ENCODE measurements around the gene CDK5R2.

The CDK5R2 gene

DNA sequence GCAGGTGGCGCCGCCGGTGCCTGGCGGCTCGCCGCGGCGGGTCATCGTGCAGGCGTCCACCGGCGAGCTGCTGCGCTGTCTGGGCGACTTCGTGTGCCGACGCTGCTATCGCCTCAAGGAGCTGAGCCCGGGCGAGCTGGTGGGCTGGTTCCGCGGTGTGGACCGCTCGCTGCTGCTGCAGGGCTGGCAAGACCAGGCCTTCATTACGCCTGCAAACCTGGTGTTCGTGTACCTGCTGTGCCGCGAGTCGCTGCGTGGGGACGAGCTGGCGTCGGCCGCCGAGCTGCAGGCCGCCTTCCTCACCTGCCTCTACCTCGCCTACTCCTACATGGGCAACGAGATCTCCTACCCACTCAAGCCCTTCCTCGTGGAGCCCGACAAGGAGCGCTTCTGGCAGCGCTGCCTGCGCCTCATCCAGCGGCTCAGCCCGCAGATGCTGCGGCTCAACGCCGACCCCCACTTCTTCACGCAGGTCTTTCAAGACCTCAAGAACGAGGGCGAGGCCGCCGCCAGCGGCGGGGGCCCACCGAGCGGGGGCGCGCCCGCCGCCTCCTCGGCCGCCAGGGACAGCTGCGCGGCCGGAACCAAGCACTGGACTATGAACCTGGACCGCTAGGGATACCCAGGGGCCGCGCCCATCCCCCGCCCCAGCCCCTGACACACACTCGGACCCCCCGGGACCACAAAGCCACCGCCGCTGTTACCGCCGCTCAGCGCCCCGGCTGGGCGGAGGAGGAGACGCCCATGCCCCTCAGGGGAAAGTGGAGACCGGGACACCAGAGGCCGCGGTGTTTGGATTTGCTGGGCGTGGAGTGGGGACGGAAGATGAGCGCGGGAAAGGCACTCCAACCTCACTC is 1.1 kb downstream of the CDK5R2 start:
- Mint-ChIP-seq H3K27ac (no peak overlapping the region), H3K9me3 (no peaks in the 10 kb centered on the region), H3K36me3 (ENCODE audit: low read depth) (no peaks in the 10 kb centered on the region), H3K4me3 (peak overlapping the region; percentile 76 to 85 (median 80)), H3K4me1 (peaks cover 33% of the 10 kb centered on the region), H3K27me3 (ENCODE audit: low read depth) (peaks cover 93% of the 10 kb centered on the region)
- TF ChIP-seq, protein P1, sequence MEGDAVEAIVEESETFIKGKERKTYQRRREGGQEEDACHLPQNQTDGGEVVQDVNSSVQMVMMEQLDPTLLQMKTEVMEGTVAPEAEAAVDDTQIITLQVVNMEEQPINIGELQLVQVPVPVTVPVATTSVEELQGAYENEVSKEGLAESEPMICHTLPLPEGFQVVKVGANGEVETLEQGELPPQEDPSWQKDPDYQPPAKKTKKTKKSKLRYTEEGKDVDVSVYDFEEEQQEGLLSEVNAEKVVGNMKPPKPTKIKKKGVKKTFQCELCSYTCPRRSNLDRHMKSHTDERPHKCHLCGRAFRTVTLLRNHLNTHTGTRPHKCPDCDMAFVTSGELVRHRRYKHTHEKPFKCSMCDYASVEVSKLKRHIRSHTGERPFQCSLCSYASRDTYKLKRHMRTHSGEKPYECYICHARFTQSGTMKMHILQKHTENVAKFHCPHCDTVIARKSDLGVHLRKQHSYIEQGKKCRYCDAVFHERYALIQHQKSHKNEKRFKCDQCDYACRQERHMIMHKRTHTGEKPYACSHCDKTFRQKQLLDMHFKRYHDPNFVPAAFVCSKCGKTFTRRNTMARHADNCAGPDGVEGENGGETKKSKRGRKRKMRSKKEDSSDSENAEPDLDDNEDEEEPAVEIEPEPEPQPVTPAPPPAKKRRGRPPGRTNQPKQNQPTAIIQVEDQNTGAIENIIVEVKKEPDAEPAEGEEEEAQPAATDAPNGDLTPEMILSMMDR (IDR thresholded peaks at IDR 0.05; ENCODE audit: unreplicated experiment in 3 of 3), result no peak

DNA sequence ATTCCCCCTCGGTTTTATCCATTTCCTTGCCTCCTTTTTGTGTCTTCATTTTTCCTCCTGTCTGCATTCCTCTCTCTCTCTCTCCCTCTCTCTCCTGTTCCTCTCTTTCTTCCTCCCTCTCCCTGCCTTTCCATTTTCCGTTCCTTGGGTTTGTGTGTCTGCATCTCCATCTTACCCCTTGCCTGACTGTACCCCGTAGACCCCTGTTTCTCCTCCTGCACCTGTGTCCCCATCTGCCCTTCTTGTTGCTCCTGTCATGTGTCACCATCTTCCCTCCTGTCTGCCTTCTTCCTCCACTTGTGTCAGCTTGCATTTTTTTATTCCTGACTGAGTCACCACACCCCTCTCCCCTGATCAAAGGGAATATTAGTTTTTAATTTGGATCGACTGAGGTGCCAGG is 1.8 kb downstream of the CDK5R2 start:
- H3K9me3 Mint-ChIP-seq, result no peaks in the 10 kb centered on the region
- H3K27ac Mint-ChIP-seq, result no peak overlapping the region
- H3K36me3 Mint-ChIP-seq (ENCODE audit: low read depth), result no peaks in the 10 kb centered on the region
- H3K4me1 Mint-ChIP-seq, result peaks cover 33% of the 10 kb centered on the region
- TF ChIP-seq, protein P1 (IDR thresholded peaks at IDR 0.05; ENCODE audit: unreplicated experiment in 3 of 3), result no peak
- peak overlapping the region; percentile 75 to 85 (median 76) for H3K4me3 Mint-ChIP-seq
- peaks cover 88% of the 10 kb centered on the region for H3K27me3 Mint-ChIP-seq (ENCODE audit: low read depth)

DNA sequence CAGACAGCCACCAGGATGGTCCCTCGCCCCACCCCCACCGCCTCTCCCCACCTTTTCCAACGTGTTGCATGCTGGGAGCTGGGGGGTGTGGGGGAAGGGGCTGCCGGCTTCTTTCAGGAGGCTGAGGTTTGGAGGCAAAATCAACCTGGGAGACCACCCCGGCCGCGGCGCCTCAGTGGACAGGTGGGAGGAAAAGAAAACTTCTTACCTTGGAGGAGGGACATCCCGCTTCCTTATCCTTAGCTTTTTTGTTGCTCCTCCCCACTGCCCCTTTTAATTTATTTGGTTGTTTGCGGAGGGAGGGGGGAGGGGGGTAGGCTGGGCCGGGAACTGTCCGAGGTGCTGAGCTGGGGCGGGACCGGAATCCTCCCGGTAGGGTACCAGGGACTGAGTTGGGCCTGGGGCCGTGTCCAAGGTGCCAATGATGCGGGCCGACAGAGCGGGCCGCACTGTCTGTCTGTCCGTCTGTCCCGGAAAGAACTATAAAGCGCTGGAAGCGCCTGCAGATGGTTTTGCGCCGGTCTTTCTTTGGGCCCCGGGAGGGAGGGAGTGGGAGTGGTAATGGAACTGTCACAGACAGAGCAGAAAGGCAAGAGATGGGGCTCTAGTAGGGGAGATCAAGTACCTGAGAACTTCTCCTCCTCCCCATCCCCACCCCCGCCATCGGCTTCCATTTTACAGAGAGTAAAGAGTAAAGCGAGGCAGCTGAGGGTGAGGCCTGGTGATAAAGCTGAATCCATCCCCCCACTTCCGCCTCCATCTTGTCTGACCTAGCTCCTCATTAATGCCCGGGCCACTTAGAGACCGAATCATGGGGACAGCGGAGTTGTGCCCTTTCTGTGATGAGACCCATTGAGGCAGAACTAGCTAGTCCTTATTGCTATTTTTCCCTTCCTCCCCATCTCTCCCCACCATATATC is 2.4 kb downstream of the CDK5R2 start:
- Mint-ChIP-seq H3K9me3 (no peaks in the 10 kb centered on the region), H3K36me3 (ENCODE audit: low read depth) (no peaks in the 10 kb centered on the region), H3K4me1 (peaks cover 33% of the 10 kb centered on the region), H3K27me3 (ENCODE audit: low read depth) (peaks cover 88% of the 10 kb centered on the region), H3K27ac (no peak overlapping the region), H3K4me3 (peak overlapping the region; percentile 78 to 82 (median 81))
- TF ChIP-seq, protein P1 (IDR thresholded peaks at IDR 0.05; ENCODE audit: unreplicated experiment in 3 of 3), result no peak

DNA sequence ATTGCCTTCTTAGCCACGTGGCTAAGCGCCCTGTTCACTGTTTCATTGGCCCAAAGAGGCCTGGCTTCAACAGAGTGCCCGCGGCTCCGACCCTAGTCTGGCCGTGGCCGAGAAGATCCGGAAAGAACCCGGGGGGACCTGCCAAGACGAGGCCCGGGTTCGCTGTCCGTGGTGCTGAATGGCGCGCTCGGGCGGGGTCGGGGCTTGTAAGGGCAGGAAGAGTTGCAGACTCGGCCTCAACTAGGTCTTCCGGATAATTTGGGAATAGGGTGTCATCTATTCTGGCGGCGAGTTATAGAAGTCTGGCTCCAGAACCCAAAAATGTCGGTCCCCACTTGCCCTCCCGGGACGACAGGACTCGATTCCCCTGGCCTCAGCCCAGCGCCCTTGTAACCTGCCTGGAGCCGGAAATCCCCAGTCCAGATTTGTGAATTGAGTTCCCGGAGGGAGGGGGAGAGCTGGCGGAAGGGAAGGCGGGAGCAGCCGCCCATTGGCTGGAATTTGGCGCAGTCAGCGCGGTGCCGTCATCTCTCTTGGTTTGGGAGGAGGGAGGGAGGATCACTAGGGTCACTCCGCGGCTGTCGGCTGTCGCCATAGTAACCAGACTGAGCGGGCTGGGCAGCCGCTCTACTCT is 3.5 kb downstream of the CDK5R2 start:
- Mint-ChIP-seq H3K36me3 (ENCODE audit: low read depth) (no peaks in the 10 kb centered on the region), H3K27ac (peak overlapping the region in 1 of 3 experiments; percentile 40), H3K27me3 (ENCODE audit: low read depth) (peaks cover 86% of the 10 kb centered on the region), H3K9me3 (no peaks in the 10 kb centered on the region), H3K4me1 (peaks cover 33% of the 10 kb centered on the region), H3K4me3 (peak overlapping the region; percentile 78 to 82 (median 81))
- TF ChIP-seq, protein P1 (IDR thresholded peaks at IDR 0.05; ENCODE audit: unreplicated experiment in 3 of 3), result no peak

DNA sequence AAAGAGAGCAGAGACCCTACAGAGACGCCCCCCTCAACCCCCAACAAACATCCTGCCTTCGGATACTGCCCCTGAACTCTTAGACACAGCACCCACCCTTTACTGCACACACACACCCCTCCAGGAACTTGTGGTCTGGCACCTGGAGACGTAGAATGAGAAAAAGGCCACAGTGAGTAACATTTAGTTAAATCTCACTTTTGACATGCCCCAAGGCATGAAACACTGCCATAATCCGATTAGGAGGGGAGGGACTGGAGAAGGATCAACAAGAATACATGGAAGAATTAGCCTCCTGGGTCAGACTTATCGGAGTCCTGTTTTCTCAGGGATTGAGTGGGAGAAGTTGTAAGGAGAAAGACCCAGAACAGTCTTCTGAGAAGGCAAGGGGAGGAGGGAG is 4.1 kb downstream of the CDK5R2 start:
- TF ChIP-seq, protein P1 (IDR thresholded peaks at IDR 0.05; ENCODE audit: unreplicated experiment in 3 of 3), result no peak
- Mint-ChIP-seq H3K36me3 (ENCODE audit: low read depth) (no peaks in the 10 kb centered on the region), H3K27me3 (ENCODE audit: low read depth) (peaks cover 86% of the 10 kb centered on the region), H3K4me1 (peaks cover 33% of the 10 kb centered on the region), H3K9me3 (no peaks in the 10 kb centered on the region), H3K4me3 (peak overlapping the region; percentile 78 to 82 (median 81)), H3K27ac (peak overlapping the region in 2 of 3 experiments; percentile 40 to 62)

Data from nephron (organoid).